Pancreas (tissue), 10 donors: Measurements from ENCODE around the gene COX19. TPM values are rescaled to one million over a fixed set of nuclear protein-coding genes. Genes with fewer than 3 reads are reported as not detected.

Source experiments
- ATAC-seq, 4 donors: fragments of 200-7000 bp; cut with Tn5 transposase; one replicate each; pipeline versions ENCODE4 v1.8.0 to v1.9.1; 2020; ENCODE audit warnings: mild to moderate bottlenecking in 4 of 4, moderate library complexity in 4 of 4
- DNase-seq, 6 donors: peaks; one replicate each; pipeline ENCODE4 v3.0.0-alpha.2; 2020
- FAIRE-seq: peaks from 2 replicates; lab custom pipeline; 2012; peaks lifted over from hg19 to GRCh38; lab: Jason Lieb, UNC
- H3K27ac ChIP-seq, 4 donors: fragments of 200-600 bp; sonication (generic); 1 replicate in 3 of 4; 2 replicates in 1 of 4; pipeline versions ENCODE4 v1.5.0 to v1.8.0; 2020
- H3K27me3 ChIP-seq, 4 donors: fragments of 200-600 bp; one replicate each; pipeline ENCODE4 v1.8.0; 2021
- H3K36me3 ChIP-seq, 3 donors: fragments of 200-600 bp; sonication (generic) in 1 of 3; one replicate each; pipeline versions ENCODE4 v1.5.0 to v1.8.0; 2020 to 2021
- H3K4me1 ChIP-seq, 3 donors: fragments of 200-600 bp; one replicate each; pipeline ENCODE4 v1.8.0; 2021
- H3K4me3 ChIP-seq, 4 donors: fragments of 200-600 bp; sonication (generic) in 2 of 4; one replicate each; pipeline versions ENCODE4 v1.5.0 to v1.8.0; 2020 to 2021
- H3K9me3 ChIP-seq, 4 donors: fragments of 200-600 bp; one replicate each; pipeline ENCODE4 v1.8.0; 2021
- WGBS, 2 donors: extraction: QIAGEN DNeasy Blood & Tissue Kit; methylation state at CpG; one replicate each; pipeline ENCODE4 v1.1.7; 2013; 5-methylcytosine and 5-hydroxymethylcytosine counted together
- intact Hi-C, 3 donors: fragments of 100-400 bp; cut with DNase I; formaldehyde crosslinking; loops; one replicate each; pipeline versions ENCODE4 v1.11.1 to v1.14.2; 2022
- polyA plus RNA-seq, 2 donors: library from polyadenylated mRNA; stranded (reverse); fragments of 200-250 nt; gene quantifications; one replicate each; pipeline ENCODE4 v1.2.3, GENCODE V29; 2013
- total RNA-seq, 6 donors: library from RNA; stranded (reverse); fragmentation: NEBNext Ultra II Directional in 4 of 6; extraction: Animal tissue kit (Norgen Biotek cat#: 25700) in 4 of 6; gene quantifications; one replicate each; pipeline versions ENCODE4 v1.2.1 to v1.2.4, GENCODE V29; 2021 to 2023
- TF ChIP-seq, protein P1 (sequence below), 4 donors: fragments of 200-600 bp; sonication (generic) in 3 of 4; IDR thresholded peaks; one replicate each; pipeline versions ENCODE4 v1.5.0 to v1.8.0; 2021; ENCODE audit warnings: antibody characterized with exemption in 4 of 4
- donor health status: healthy with polysubstance abuse.
- donor health status: DM: no; HTN: no; CAD: no; lungs with moderate emphysema.
- donor health status: DM: no; HTN: no; CAD: no.
- donor health status: control.
- donor health status: control.
- donor health status: Bipolar disorder and iron deficiency.
- donor health status: DM: yes; HTN: yes; CAD: no.
- donor health status: DM: no; HTN: no; CAD: no.
- donor health status: DM: no; HTN: no; CAD: no.
- donor health status: DM: yes; HTN: yes; CAD: no.

Gene COX19
- total and polyA plus RNA-seq, 8 donors, result 4.2 to 9.1 (median 6.4) TPM

DNA sequence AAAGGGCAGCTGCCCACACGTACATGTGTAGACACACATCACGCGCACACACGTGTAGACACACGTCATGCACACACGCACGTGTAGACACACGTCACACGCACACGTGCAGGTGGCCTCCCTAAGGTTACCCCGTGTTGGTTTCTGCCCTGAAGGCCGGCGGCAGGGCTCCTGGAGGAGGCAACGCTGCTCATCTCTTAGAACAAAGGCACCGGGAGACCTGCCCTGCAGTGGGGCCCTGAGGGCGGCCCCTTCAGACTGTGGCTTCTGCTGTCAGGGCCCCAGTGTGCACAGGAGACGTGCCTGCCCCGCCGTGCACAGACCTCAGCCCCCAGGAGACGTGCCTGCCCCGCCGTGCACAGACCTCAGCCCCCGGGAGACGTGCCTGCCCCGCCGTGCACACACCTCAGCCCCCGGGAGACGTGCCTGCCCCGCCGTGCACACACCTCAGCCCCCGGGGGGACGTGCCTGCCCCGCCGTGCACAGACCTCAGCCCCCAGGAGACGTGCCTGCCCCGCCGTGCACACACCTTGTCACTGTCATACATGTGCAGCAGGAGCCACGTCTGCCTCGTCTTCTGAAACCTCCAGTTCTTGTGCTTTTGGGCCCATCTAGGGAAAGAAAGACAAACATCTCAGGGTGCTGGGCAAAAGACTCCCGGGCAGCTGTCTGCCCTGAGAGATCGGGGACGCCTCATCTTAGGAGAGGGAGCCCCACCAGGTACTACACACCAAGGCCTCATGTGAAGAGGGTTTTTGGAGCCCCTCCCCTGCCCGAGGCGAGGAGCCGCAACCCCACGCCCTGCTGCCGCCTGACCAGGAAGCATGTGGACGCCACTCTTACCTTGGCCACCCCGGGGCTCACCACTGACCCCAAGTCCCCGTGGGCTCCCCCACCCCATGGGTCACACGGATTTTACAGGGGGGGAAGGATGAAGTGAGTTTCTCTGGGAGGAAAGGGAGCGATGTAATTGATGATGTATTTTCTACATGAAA lies 24.9 kb upstream of the COX19 start:
- 91 to 92% methylated on average over 52 of the region's 52 CpGs for WGBS, 2 donors
- TF ChIP-seq, protein P1, sequence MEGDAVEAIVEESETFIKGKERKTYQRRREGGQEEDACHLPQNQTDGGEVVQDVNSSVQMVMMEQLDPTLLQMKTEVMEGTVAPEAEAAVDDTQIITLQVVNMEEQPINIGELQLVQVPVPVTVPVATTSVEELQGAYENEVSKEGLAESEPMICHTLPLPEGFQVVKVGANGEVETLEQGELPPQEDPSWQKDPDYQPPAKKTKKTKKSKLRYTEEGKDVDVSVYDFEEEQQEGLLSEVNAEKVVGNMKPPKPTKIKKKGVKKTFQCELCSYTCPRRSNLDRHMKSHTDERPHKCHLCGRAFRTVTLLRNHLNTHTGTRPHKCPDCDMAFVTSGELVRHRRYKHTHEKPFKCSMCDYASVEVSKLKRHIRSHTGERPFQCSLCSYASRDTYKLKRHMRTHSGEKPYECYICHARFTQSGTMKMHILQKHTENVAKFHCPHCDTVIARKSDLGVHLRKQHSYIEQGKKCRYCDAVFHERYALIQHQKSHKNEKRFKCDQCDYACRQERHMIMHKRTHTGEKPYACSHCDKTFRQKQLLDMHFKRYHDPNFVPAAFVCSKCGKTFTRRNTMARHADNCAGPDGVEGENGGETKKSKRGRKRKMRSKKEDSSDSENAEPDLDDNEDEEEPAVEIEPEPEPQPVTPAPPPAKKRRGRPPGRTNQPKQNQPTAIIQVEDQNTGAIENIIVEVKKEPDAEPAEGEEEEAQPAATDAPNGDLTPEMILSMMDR (IDR thresholded peaks at IDR 0.05), result no peak
- H3K9me3 ChIP-seq, result no peaks in the 10 kb centered on the region
- H3K27me3 ChIP-seq, result no peaks in the 10 kb centered on the region
- FAIRE-seq (no peak), ATAC-seq (no peak), DNase-seq (peak in 2 of 6 donors; percentile 17 to 44)
- no peak overlapping the region for H3K27ac ChIP-seq
- H3K4me1 ChIP-seq, result no peaks in the 10 kb centered on the region
- intact Hi-C loops, result loop anchor here in 1 of 3 donors (5.0 to 10.0 kb wide), 2 partner anchors 62 to 145 kb away; no protein-coding TSS in a partner anchor
- H3K36me3 ChIP-seq, result peaks cover 0 to 7% (median 7%) of the 10 kb centered on the region in 3 donors
- H3K4me3 ChIP-seq, result no peak overlapping the region

DNA sequence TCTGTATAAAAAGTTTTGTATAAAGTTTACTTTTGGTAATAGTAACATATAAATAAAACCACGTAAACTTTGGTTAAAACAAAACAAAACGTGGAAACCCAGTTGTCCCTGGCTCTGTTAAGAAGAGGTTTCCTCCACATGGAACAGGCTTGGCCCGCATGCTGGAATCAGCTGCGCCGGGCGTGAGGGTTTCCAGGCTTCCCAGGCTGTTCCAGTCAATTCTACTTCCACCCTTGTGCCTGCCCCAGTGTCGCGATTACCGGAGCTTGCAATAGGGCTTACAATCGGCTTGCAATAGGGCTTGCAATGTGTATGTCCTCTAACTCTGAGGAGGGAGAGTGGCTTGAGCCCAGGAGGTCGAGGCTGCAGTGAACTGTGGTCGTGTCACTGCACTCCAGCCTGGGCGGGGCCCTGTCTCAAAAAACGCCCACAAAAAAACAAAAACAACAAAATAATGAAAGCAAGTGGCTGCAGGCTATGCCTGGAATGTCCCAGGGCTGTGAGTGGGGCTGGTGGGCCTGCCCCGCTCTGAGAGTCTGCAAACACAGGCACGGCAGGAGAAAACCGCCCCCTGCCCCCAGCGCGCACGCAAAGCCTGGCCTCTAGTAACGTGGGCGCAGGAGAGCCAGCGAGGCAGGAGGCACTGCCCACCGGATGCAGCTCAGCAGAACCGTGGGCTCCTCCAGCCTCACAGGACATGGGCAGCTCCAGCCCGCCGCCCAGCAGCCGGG lies 24.0 kb upstream of the COX19 start:
- H3K4me1 ChIP-seq, result no peaks in the 10 kb centered on the region
- no peak overlapping the region for H3K27ac ChIP-seq
- no peaks in the 10 kb centered on the region for H3K27me3 ChIP-seq
- peak in 1 of 6 donors; percentile 58 for DNase-seq
- no peak for FAIRE-seq
- TF ChIP-seq, protein P1 (IDR thresholded peaks at IDR 0.05), result no peak
- H3K9me3 ChIP-seq, result no peaks in the 10 kb centered on the region
- H3K4me3 ChIP-seq, result no peak overlapping the region
- intact Hi-C loops, result loop anchor here in 1 of 3 donors (5.0 to 10.0 kb wide), 2 partner anchors 63 to 145 kb away; no protein-coding TSS in a partner anchor
- ATAC-seq, result no peak
- 89 to 91% methylated on average over 28 of the region's 28 CpGs for WGBS, 2 donors
- H3K36me3 ChIP-seq, result peaks cover 0 to 7% (median 7%) of the 10 kb centered on the region in 3 donors

DNA sequence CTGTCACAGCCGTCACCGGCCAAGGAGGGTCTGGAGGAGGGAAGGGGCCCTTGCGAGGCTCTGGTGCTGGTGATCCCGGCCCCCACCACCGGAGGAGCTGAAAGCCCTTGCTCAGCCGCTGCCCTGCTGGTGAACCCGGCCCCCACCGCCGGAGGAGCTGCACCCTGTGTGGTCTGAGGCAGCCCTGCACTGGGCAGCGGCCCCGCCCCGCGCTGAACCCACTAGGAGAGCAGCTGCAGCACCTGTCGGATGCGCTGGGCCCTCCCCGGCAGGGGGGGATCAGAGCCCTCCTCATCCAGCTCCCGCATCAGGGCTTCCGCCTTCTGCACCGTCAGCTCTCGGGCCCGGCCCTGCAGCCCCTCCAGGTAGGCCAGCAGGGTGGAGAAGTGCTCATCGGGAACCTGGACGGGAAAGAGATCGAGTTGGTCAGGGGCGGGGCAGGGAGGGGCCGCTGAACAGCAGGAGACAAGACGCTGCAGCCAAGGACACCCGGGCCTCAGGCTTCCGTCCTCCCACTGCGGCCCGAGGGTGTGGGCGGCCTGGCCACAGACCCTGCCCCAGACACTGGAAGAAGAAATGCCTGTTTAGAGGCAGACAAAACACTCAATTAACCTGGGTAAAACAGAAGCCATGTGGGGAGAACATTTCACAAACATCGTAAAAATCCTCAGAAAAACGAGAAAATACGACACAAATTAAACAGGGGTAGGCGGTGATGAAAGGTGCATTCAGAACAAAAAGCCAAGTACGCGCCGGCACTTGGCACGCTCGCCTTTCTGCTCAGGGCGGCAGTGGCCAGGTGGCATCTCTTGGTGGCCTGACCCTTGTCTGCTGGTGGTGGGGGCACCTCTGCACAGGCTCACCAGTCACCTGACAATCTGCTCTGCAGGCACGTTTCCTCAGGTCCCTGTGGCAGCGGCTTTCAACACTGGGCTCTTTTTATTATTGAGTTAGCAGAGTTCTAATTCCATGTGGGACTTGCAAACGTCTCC lies 22.4 kb upstream of the COX19 start:
- H3K4me3 ChIP-seq, result no peak overlapping the region
- no peak overlapping the region for H3K27ac ChIP-seq
- ATAC-seq (no peak), DNase-seq (peak in 2 of 6 donors; percentile 29 to 78), FAIRE-seq (no peak)
- no peaks in the 10 kb centered on the region for H3K27me3 ChIP-seq
- WGBS, 2 donors, result 88 to 89% methylated on average over 45 of the region's 45 CpGs
- intact Hi-C loops, result loop anchor here in 1 of 3 donors (5.0 to 10.0 kb wide), 2 partner anchors 65 to 147 kb away; no protein-coding TSS in a partner anchor
- no peaks in the 10 kb centered on the region for H3K4me1 ChIP-seq
- TF ChIP-seq, protein P1 (IDR thresholded peaks at IDR 0.05), result no peak
- H3K36me3 ChIP-seq, result peaks cover 0 to 7% (median 7%) of the 10 kb centered on the region in 3 donors
- no peaks in the 10 kb centered on the region for H3K9me3 ChIP-seq
